K562 treated with DMSO at 1 percent for 24 hours (cell line): Measurements from ENCODE around the gene CCDC127. TPM values are rescaled to one million over a fixed set of nuclear protein-coding genes. Genes with fewer than 3 reads are reported as not detected.

Experiments used
- total RNA-seq: library from RNA; unstranded; fragments of 300-600 nt; gene quantifications from 2 replicates; pipeline ENCODE4 v1.2.3, GENCODE V29; 2022; ENCODE audit warnings: low read depth; ENCODE audit not compliant: insufficient read depth

Gene CCDC127
- total RNA-seq, result 3.5 and 4.6 TPM in 2 replicates

GRCh38 chr5:217494-218456 is at the start of gene CCDC127, which contains the start of gene SDHA:
TSS of gene CCDC127 (minus strand) at chr5:218153. CDS start at chr5:216849, 1,304 bp downstream.
TSS of gene SDHA (plus strand) at chr5:218320. CDS start at chr5:218356, 36 bp downstream.

GRCh38 chr5:191036-191948 is 26.7 kb downstream of the CCDC127 start, which contains the start of gene LRRC14B:
TSS of gene LRRC14B (plus strand) at chr5:191495. CDS start at chr5:191539, 44 bp downstream.

Other genes with a start within 250 kb of the CCDC127 start
- 0.03 TPM in 1 of 2 replicates, not detected in the other for gene PLEKHG4B, start 126.0 kb downstream of the CCDC127 start, total RNA-seq
- 0.17 TPM in 1 of 2 replicates, not detected in the other for gene LRRC14B, start 26.7 kb downstream of the CCDC127 start, total RNA-seq
- 129 and 135 TPM in 2 replicates for gene SDHA, start 167 bp upstream of the CCDC127 start, total RNA-seq
- gene PDCD6, start 53.5 kb upstream of the CCDC127 start, total RNA-seq, result 126 and 136 TPM in 2 replicates
- gene AHRR, start 103.6 kb upstream of the CCDC127 start, total RNA-seq, result 3.7 and 3.8 TPM in 2 replicates
- gene EXOC3, start 225.0 kb upstream of the CCDC127 start, total RNA-seq, result 45.6 and 50.1 TPM in 2 replicates